Smooth muscle cell of the pulmonary artery (primary cell): ENCODE measurements around the gene DDRGK1. TPM values are rescaled to one million over a fixed set of nuclear protein-coding genes. Genes with fewer than 3 reads are reported as not detected.

Experiments
- total RNA-seq: library from RNA; depleted of rRNA; stranded (reverse); fragments of >200 nt; gene quantifications from 2 replicates; pipeline ENCODE4 v1.2.3, GENCODE V29; 2014

The DDRGK1 gene
- total RNA-seq = 21.9 and 23.3 TPM in 2 replicates

GRCh38 chr20:3204124-3204794 lies at the start of gene DDRGK1:
Gene DDRGK1 (minus strand): TSS chr20:3204682. CDS start chr20:3204627, 55 bp downstream.

GRCh38 chr20:3239026-3239866 lies 34.8 kb upstream of the DDRGK1 start, which contains the start of gene SLC4A11:
Gene SLC4A11 (minus strand): TSS chr20:3239190. CDS start chr20:3239137, 53 bp downstream.

GRCh38 chr20:3209257-3209945 lies 4.9 kb upstream of the DDRGK1 start, which contains the start of gene ITPA:
Gene ITPA (plus strand): TSS chr20:3209498. CDS start chr20:3209552, 54 bp downstream.

GRCh38 chr20:3172933-3173609 lies 31.4 kb downstream of the DDRGK1 start, which contains the start of gene LZTS3:
Gene LZTS3 (minus strand): TSS chr20:3173549. CDS start chr20:3167163, 6,386 bp downstream.

Other genes with a start within 250 kb of the DDRGK1 start
- 0.26 and 0.43 TPM in 2 replicates for gene GNRH2, start 161.1 kb downstream of the DDRGK1 start, total RNA-seq
- 23.7 and 31.2 TPM in 2 replicates for gene MRPS26, start 158.6 kb downstream of the DDRGK1 start, total RNA-seq
- gene OXT, start 133.1 kb downstream of the DDRGK1 start, total RNA-seq = not detected in 2 replicates
- gene AVP, start 120.0 kb downstream of the DDRGK1 start, total RNA-seq = not detected in 2 replicates
- 11.9 and 12.5 TPM in 2 replicates for gene FASTKD5, start 44.8 kb downstream of the DDRGK1 start, total RNA-seq
- gene UBOX5, start 44.8 kb downstream of the DDRGK1 start, total RNA-seq = 3.7 TPM in 2 replicates
- 7.5 and 12.6 TPM in 2 replicates for gene LZTS3, start 31.1 kb downstream of the DDRGK1 start, total RNA-seq
- 19.4 and 26.2 TPM in 2 replicates for gene ITPA, start 4.8 kb upstream of the DDRGK1 start, total RNA-seq
- 0.20 and 1.2 TPM in 2 replicates for gene SLC4A11, start 34.5 kb upstream of the DDRGK1 start, total RNA-seq
- 18.9 and 24.7 TPM in 2 replicates for gene DNAAF9, start 203.0 kb upstream of the DDRGK1 start, total RNA-seq